ENCODE data around the gene CD209. TPM values are rescaled to one million over a fixed set of nuclear protein-coding genes. Genes with fewer than 3 reads are reported as not detected.
A peak's percentile ranks its signal among the peaks of the same experiment; 100 is the strongest.

Gene CD209
- total RNA-seq, 2 experiments from 2014 or later = not detected

DNA sequence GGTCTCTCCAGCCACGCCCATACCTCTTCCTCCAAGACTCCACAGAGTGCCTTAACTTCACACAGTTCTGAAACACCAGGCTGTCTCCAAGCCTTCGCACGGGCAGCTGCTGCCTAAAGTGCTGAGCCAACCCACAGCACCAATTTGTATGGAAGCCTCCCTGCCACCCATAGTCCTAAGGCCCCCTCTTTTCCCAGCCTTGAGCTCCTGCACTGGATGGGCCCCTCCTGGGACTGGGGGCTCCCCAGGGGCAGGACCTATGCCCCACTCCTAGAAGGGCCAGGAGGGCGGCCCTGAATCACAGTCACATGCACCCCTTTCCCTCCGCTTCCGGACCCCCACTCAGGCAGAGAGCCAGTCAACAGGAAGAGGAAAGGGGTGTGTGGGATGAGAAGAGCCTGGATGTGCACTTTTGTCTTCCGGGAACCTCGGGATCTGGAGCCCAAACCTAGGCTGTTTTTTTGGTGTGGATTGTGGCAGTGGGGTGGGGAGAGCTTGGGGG lies 40.3 kb downstream of the CD209 start:
- Mint-ChIP-seq H3K27me3 (no peaks in the 10 kb centered on the region), H3K36me3 (ENCODE audit: low read depth) (no peaks in the 10 kb centered on the region), H3K4me3 (peak overlapping the region; percentile 78), H3K4me1 (ENCODE audit: low read depth) (peaks cover 41% of the 10 kb centered on the region), H3K27ac (peak overlapping the region; percentile 97), H3K9me3 (no peaks in the 10 kb centered on the region)
- Histone ChIP-seq H3K36me3 (ENCODE audit: insufficient read depth, low read length) (no peaks in the 10 kb centered on the region), H3K27ac (ENCODE audit: low read depth in 1 of 2, low read length in 2 of 2) (peak overlapping the region; percentile 80 to 83), H3K4me1 (ENCODE audit: insufficient read depth, low read length) (peaks cover 58% of the 10 kb centered on the region), H3K4me3 (ENCODE audit: low read length) (no peak overlapping the region), H3K27me3 (ENCODE audit: control insufficient read depth in 1 of 2, insufficient read depth in 2 of 2, low read length in 2 of 2) (no peaks in the 10 kb centered on the region), H3K9me3 (ENCODE audit: control insufficient read depth in 1 of 2, insufficient read depth in 1 of 2, low read length in 2 of 2) (no peaks in the 10 kb centered on the region)
- ChIA-PET POLR2A (interaction anchor here (1.7 to 3.1 kb wide), 2 partner anchors 21 to 26 kb away, joined by 3 to 29 read pairs; partner anchors contain the start of gene TRAPPC5), CTCF (no interaction called here)
- TF ChIP-seq, protein P1, sequence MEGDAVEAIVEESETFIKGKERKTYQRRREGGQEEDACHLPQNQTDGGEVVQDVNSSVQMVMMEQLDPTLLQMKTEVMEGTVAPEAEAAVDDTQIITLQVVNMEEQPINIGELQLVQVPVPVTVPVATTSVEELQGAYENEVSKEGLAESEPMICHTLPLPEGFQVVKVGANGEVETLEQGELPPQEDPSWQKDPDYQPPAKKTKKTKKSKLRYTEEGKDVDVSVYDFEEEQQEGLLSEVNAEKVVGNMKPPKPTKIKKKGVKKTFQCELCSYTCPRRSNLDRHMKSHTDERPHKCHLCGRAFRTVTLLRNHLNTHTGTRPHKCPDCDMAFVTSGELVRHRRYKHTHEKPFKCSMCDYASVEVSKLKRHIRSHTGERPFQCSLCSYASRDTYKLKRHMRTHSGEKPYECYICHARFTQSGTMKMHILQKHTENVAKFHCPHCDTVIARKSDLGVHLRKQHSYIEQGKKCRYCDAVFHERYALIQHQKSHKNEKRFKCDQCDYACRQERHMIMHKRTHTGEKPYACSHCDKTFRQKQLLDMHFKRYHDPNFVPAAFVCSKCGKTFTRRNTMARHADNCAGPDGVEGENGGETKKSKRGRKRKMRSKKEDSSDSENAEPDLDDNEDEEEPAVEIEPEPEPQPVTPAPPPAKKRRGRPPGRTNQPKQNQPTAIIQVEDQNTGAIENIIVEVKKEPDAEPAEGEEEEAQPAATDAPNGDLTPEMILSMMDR (IDR thresholded peaks at IDR 0.05) = no peak
- no peak for DNase-seq
- ATAC-seq (ENCODE audit: poor library complexity) = no peak
- intact Hi-C loops (cut with DNase I, micrococcal nuclease) = no loop called here

DNA sequence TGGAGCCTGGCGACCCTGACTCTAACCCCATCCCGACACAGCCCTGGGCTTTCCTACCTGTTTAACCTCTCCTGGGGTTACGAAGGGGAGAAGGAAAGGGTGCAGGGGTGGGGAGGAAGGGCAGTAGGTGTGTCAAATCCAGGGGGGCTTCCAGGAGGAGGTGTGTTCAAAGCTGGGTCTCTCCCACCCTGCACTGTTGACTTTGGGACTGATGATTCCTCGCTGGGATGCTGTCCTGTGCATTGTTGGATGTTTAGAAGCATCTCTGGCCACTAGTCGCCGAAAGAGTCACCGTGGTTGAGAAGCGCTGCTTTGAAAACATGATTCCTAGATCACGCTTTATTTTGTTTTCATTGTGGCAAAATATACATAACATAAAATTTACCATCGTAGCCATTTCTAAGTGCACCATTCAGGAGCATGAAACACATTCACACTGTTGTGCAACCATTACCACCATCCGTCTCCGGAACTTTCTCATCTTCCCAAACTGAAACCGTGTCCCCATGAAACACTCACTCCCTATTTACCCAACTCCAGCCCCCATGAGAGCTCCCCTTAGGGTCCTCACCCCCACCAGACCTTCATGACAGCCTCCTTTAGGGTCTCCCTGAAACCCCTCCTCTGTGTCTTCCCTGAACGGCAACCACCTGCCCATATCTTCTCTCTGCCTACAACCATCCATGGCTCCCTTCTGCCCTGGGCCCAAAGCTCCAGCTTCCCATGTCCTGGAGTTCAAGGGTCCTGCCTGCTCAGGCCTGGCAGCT lies 41.0 kb downstream of the CD209 start:
- peaks cover 45% of the 10 kb centered on the region for H3K4me1 Mint-ChIP-seq (ENCODE audit: low read depth)
- TF ChIP-seq, protein P1 (IDR thresholded peaks at IDR 0.05) = no peak
- DNase-seq (peak in 1 of 14 experiments; percentile 29), ATAC-seq (ENCODE audit: poor library complexity) (no peak)
- H3K36me3 Mint-ChIP-seq (ENCODE audit: low read depth) = no peaks in the 10 kb centered on the region
- Histone ChIP-seq H3K27ac (ENCODE audit: low read depth in 1 of 2, low read length in 2 of 2) (peak overlapping the region; percentile 80 to 83), H3K4me1 (ENCODE audit: insufficient read depth, low read length) (peaks cover 58% of the 10 kb centered on the region), H3K36me3 (ENCODE audit: insufficient read depth, low read length) (no peaks in the 10 kb centered on the region), H3K9me3 (ENCODE audit: control insufficient read depth in 1 of 2, insufficient read depth in 1 of 2, low read length in 2 of 2) (no peaks in the 10 kb centered on the region), H3K4me3 (ENCODE audit: low read length) (peak overlapping the region; percentile 28), H3K27me3 (ENCODE audit: control insufficient read depth in 1 of 2, insufficient read depth in 2 of 2, low read length in 2 of 2) (no peaks in the 10 kb centered on the region)
- intact Hi-C loops (cut with DNase I, micrococcal nuclease) = no loop called here
- H3K4me3 Mint-ChIP-seq = peak overlapping the region; percentile 78
- peak overlapping the region; percentile 97 for H3K27ac Mint-ChIP-seq
- POLR2A ChIA-PET = interaction anchor here (0.8 to 3.1 kb wide), 6 partner anchors 13 to 94 kb away, joined by 3 to 29 read pairs (median 4); partner anchors contain the start of genes PET100, TRAPPC5 and XAB2
- no peaks in the 10 kb centered on the region for H3K27me3 Mint-ChIP-seq
- H3K9me3 Mint-ChIP-seq = no peaks in the 10 kb centered on the region
- CTCF ChIA-PET = interaction anchor here (0.7 to 1.3 kb wide), 2 partner anchors 26 to 93 kb away, joined by 3 to 7 read pairs; partner anchors contain the start of gene TRAPPC5

DNA sequence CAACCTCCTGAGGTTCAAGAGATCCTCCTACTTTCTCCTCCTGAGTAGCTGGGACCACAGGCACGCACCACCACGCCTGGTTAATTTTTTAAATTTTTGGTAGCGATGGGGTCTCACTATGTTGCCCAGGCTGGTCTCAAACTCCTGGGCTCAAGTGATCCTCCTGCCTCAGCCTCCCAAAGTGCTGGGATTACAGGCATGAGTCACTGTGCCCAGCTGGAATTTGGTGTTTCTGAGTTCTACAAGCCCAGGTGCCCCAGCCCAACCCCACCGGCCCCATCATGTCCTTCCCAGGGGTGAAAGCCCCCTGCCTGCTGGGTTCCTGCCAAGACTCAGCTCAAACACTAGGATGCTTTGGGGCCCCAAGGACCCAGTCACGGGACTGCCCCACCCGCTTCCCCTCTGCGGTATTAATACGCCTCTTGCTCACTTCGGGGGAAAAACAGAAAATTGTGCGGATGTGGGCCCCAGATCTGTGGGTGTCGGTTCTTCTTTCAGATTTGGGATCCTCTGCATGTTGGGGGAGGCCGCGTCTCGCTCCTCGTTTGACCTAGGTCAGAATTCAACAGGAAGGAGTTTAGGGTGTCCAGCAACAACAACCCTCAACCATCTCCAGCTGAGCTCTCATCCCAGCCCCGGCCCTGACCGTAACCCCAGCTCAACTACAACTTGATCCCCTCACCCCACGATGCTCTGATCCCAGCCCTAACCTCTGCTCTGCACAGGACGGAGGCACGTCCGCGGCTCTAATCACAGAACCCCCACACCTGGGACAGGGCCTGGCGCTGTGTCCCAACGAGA lies 41.7 kb downstream of the CD209 start:
- DNase-seq = peak; percentile 56 to 92 (median 72)
- Mint-ChIP-seq H3K36me3 (ENCODE audit: low read depth) (no peaks in the 10 kb centered on the region), H3K4me1 (ENCODE audit: low read depth) (peaks cover 45% of the 10 kb centered on the region), H3K27ac (peak overlapping the region; percentile 97), H3K9me3 (no peaks in the 10 kb centered on the region), H3K27me3 (no peaks in the 10 kb centered on the region), H3K4me3 (peak overlapping the region; percentile 78)
- TF ChIP-seq, protein P1 (IDR thresholded peaks at IDR 0.05) = no peak
- Histone ChIP-seq H3K27ac (ENCODE audit: low read depth in 1 of 2, low read length in 2 of 2) (peak overlapping the region; percentile 80 to 83), H3K4me3 (ENCODE audit: low read length) (peak overlapping the region; percentile 28), H3K9me3 (ENCODE audit: control insufficient read depth in 1 of 2, insufficient read depth in 1 of 2, low read length in 2 of 2) (no peaks in the 10 kb centered on the region), H3K36me3 (ENCODE audit: insufficient read depth, low read length) (no peaks in the 10 kb centered on the region), H3K27me3 (ENCODE audit: control insufficient read depth in 1 of 2, insufficient read depth in 2 of 2, low read length in 2 of 2) (no peaks in the 10 kb centered on the region), H3K4me1 (ENCODE audit: insufficient read depth, low read length) (peaks cover 57% of the 10 kb centered on the region)
- CTCF ChIA-PET = interaction anchor here (1.3 kb wide), 1 partner anchor 25 kb away, joined by 7 read pairs; the partner anchor contains the start of gene TRAPPC5
- intact Hi-C loops (cut with DNase I, micrococcal nuclease) = loop anchor here in 1 of 2 experiments (2.0 kb wide), 1 partner anchor 13 kb away; no protein-coding TSS in a partner anchor
- POLR2A ChIA-PET = interaction anchor here (0.5 to 3.1 kb wide), 9 partner anchors 9 to 808 kb away, joined by 3 to 29 read pairs (median 4); partner anchors contain the start of genes PET100, TRAPPC5, XAB2 and ZNF414
- ATAC-seq (ENCODE audit: poor library complexity) = peak; percentile 95

All from CD4-positive, alpha-beta T cell (primary cell).